GM06990 (cell line): ENCODE data around the gene YLPM1.
A peak's percentile ranks its signal among the peaks of the same experiment; 100 is the strongest.

ENCODE experiments used
- DNase-seq: peaks from one replicate; pipeline ENCODE4 v3.0.0-alpha.2; 2011; ENCODE audit not compliant: insufficient read length; ENCODE audit errors: extremely low read depth
- H3K27me3 ChIP-seq: replicated peaks from 2 replicates; pipeline ENCODE4 v1.6.0; 2011; ENCODE audit warnings: low read length; ENCODE audit not compliant: control insufficient read depth, insufficient read depth
- H3K36me3 ChIP-seq: 2 replicates; pipeline ENCODE4 v1.5.1; 2011; ENCODE audit warnings: low read length; ENCODE audit not compliant: control insufficient read depth, insufficient read depth
- H3K4me3 ChIP-seq: replicated peaks from 2 replicates; pipeline ENCODE4 v1.5.1; 2011; ENCODE audit warnings: low read depth, mild to moderate bottlenecking, control low read depth, low read length
- CTCF ChIP-seq: IDR thresholded peaks from 2 replicates; pipeline ENCODE4 v1.5.1; 2011; ENCODE audit warnings: low read length, control low read depth, mild to moderate bottlenecking, inconsistent platforms; ENCODE audit not compliant: insufficient read depth, poor library complexity, severe bottlenecking

The YLPM1 gene

DNA sequence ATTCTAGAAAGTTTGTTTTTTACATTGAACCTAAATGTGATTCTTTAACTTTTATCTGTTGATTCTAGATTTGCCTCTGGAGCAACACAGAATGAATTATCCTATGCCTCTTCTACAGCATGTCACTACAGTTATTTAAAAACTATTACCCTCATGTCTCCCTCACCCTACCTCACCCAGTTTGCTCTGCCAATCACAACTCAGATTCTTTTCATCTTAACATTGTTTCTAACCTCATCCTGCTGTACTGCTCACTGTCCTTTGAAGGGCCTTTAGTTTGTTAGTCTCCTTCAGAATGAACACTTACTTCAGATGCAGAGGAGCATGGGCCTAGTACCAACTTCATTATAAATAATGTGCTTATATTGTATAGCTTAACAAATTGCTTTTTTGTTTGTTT, 21.5 kb downstream of the YLPM1 start:
- DNase-seq: no peak
- Histone ChIP-seq H3K27me3 (no peaks in the 10 kb centered on the region), H3K4me3 (no peak overlapping the region), H3K36me3 (peaks cover 11% of the 10 kb centered on the region)
- TF ChIP-seq CTCF: no peak

- no peak for TF ChIP-seq CTCF
- Histone ChIP-seq H3K27me3 (no peaks in the 10 kb centered on the region), H3K4me3 (no peak overlapping the region), H3K36me3 (peaks cover 11% of the 10 kb centered on the region)
- no peak for DNase-seq
Measured at GRCh38 chr14:74785056-74785613, 22.0 kb downstream of the YLPM1 start.

DNA sequence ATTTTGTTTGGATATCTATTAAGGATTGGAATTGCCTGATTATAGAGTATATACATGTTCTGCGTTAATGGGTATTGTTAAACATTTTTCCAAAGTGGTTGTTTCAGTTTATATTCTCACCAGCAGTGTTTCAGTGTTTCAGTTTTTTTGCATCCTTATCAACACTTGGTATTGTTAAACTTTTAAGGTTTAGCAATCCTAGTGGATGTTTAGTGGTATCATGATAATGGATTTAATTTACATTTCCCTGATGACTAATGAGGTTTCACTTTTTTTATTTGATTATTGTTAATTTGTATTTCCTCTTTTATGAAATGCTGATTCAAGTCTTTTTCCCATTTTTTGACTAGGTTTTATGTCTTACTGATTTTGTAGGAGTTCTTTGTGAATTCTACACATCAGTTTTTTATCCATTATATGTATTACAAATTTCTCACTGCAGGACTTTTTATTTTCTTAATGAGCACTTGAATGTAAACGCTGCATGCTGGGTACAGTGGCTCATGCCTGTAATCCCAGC, 23.7 kb downstream of the YLPM1 start:
- Histone ChIP-seq H3K4me3 (no peak overlapping the region), H3K27me3 (no peaks in the 10 kb centered on the region), H3K36me3 (peaks cover 4% of the 10 kb centered on the region)
- no peak for DNase-seq
- TF ChIP-seq CTCF: no peak

DNA sequence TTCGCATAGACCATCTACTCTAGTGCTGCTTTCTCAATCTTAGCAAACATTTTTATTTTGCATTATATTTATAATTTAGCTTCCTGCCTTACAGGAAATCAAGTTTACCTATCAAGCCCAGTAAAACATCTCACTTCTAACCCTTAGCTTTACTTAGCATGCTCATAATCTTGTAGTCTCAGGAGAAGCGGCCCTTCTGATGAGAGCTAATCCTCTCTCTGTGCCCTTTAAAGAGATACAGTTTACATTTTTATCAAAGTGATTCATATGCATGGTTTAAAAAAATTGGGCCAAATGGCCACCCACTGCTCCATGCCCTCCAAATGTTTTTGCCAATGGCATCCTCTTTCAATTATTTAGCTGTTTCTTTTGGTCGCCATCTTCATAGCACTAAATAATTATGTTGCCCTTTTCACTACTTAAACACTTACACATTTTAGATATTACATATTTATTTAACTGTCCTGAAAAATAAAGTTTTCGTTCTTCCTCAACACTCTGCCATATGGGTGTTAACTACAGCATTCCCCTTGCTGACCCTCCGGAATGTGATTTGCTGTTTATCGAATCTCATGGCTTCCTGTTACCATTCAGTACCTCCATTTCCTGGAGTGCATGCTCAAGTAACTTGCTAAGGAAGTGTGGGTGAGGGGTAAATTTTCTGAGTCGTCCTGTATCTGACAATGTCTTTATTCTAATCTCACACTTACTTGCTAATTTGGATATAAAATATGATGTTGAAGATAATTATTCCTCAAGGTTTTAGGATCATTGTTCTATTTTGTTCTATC, 29.3 kb downstream of the YLPM1 start:
- H3K4me3 ChIP-seq: no peak overlapping the region
- TF ChIP-seq CTCF: no peak
- no peak for DNase-seq
- peaks cover 3% of the 10 kb centered on the region for H3K36me3 ChIP-seq
- no peaks in the 10 kb centered on the region for H3K27me3 ChIP-seq

DNA sequence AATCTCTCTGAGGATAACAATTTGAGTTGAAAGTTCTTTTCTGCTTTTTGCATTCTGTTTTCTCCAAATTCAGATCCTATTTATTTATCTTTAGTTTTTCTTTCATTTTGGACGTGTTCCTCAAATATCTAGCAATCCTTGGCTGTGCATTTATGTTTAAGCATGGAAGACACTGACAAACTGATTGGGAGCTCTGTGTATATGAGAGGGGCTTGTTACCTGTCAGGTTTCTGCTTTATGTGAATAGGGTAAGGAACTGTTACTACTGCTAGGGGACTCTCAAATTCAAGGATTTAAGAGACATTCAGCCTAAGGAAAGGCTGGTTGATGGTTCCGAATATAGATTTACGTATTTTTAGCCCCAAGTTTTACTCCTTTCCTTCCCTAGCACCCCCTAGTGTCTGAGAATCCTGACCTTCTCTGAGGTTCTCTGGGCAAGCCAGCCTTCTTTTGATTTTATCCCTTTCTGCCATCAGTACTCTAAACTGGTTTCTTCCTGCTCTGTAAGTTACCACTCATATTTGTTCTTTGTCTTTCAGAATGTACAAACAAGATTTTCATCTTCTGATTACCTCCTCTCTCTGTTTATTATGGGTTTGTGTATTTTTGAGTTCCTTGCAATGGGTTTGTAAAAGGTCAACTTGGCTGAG, 30.5 kb downstream of the YLPM1 start:
- DNase-seq: no peak
- Histone ChIP-seq H3K36me3 (peaks cover 9% of the 10 kb centered on the region), H3K27me3 (no peaks in the 10 kb centered on the region), H3K4me3 (no peak overlapping the region)
- TF ChIP-seq CTCF: peak; percentile 30
